Measurements from ENCODE around the gene GDPD4.
"Not testable (repeated sequence)": the region's sequence is repeated elsewhere in the genome, so short reads cannot be mapped to it uniquely, and the experiment has no call there.

Gene GDPD4

DNA sequence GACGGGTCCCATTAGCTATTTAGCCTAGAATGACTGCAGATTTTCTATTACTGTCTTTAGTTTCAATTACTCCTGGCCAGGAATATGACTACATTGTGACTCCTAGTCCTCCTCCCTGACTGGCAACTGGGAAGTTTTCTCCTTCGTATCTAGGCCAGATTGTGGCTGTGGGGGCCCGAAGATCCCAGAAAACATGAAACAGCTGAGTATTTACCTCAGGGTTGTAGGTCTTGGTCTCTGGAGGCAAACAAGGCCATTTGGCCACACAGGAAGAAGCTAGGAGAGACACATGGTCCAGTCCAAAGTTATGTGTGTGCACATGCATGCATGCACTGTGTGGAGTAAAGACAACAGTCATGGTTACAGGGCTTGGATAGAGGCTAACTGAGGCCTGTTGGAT lies 10.2 kb upstream of the GDPD4 start:
- no peaks in the 10 kb centered on the region for H3K9me3 ChIP-seq (ENCODE audit: control insufficient read depth, insufficient read depth, low read length)
- H3K4me1 ChIP-seq (ENCODE audit: insufficient read depth, low read length), result no peaks in the 10 kb centered on the region
- H3K36me3 ChIP-seq (ENCODE audit: insufficient read depth, low read length), result no peaks in the 10 kb centered on the region
- no peak overlapping the region for H3K9ac ChIP-seq (ENCODE audit: low read depth, low read length)

DNA sequence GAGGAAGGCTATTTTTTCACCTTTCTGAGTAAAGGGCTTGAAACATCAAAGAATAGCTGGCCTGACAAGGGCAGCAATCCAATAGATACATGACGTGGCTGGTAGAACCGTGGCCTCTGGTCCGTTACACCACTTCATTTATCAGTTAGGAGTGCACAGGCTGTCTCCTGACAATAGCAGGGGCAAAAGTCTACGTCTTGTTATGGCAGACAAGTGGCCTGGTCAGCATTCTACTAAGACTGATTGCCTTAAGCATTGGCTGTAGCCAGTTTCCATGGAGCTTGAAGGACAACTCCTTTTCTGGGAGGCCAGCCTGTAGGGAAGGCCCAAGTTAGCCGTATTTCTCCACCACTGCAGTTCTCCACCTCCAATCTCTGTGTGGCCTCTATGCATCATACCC lies 9.2 kb upstream of the GDPD4 start:
- no peaks in the 10 kb centered on the region for H3K9me3 ChIP-seq (ENCODE audit: control insufficient read depth, insufficient read depth, low read length)
- H3K4me1 ChIP-seq (ENCODE audit: insufficient read depth, low read length), result no peaks in the 10 kb centered on the region
- no peaks in the 10 kb centered on the region for H3K36me3 ChIP-seq (ENCODE audit: insufficient read depth, low read length)
- H3K9ac ChIP-seq (ENCODE audit: low read depth, low read length), result no peak overlapping the region

DNA sequence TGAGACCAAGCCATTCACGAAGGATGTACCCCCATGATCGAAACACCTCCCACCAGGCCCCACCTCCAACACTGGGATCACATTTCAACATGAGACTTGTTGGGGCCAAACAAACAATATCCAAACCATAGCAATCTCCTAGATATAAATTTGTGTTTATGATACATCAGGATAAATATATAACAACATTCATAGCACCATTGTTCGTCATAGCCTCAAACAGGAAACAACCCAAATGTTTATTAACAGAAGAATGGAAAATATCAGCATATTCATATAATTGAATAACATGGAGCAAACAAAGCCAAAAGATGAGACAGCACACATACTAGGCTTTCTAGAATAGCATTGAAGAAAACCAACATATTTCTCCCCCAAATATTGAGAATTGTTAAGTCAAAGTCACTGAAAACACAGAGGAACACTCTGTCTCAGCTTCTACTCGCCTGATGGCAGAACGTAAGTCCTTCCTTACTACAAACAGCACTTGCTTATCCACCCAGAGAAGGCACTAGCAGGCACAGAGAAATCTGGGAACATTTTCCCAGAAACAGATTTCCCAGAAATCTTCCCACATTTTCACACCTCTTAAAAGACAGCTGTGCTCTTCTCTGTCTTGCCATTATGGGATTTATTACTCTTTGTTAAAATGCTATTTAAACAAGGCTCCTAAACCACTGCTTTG lies 8.1 kb upstream of the GDPD4 start:
- H3K36me3 ChIP-seq (ENCODE audit: insufficient read depth, low read length), result no peaks in the 10 kb centered on the region

GRCh38 chr11:77308838-77309237 lies 7.4 kb upstream of the GDPD4 start:
- H3K4me1 ChIP-seq (ENCODE audit: insufficient read depth, low read length), result no peaks in the 10 kb centered on the region
- H3K9me3 ChIP-seq (ENCODE audit: control insufficient read depth, insufficient read depth, low read length), result no peaks in the 10 kb centered on the region
- H3K36me3 ChIP-seq (ENCODE audit: insufficient read depth, low read length), result no peaks in the 10 kb centered on the region
- H3K9ac ChIP-seq (ENCODE audit: low read depth, low read length), result no peak overlapping the region

More for the DNA sequence above, 8.1 kb upstream of the GDPD4 start:
- Histone ChIP-seq H3K9ac (ENCODE audit: low read depth, low read length) (no peak overlapping the region), H3K4me1 (ENCODE audit: insufficient read depth, low read length) (no peaks in the 10 kb centered on the region), H3K9me3 (ENCODE audit: control insufficient read depth, insufficient read depth, low read length) (no peaks in the 10 kb centered on the region)

DNA sequence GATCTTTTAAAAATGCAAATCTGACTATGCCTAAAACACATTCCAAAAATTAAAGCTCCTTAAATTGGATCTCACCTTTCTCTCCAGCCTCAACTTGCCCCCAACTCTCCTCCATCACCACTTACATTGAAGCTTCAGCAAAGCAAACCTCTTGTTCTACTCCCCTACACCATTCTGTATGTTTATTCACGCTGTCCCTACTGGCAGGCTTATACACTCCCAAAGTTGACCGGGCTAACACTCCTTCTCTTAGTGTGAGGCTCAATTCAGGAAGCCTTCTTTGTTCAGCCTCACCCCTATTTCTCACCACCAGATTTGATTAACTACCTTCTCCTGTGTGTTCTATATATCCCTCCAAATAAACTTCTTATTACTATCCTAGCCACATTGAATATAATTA lies 1.8 kb upstream of the GDPD4 start:
- no peak overlapping the region for H3K9ac ChIP-seq (ENCODE audit: low read depth, low read length)
- H3K36me3 ChIP-seq (ENCODE audit: insufficient read depth, low read length), result no peaks in the 10 kb centered on the region

DNA sequence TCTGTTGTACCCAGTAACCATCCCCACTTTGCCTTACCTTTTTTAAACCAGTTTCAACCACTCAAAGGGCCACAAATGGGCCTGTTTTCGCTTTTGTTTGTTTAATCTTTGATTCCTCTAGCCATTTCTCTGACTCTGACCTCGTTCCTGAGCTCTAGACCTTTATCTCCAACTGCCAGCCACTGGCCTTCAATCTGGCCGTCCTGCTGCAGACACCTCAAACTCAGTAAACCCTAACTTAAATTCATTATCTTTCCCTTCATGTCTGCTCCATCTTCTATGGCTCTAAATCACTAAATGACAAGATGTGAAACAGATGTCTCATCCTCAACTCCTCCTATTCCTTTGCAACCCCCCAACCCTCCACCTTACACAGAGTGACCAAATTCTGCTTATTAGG lies 1.3 kb upstream of the GDPD4 start:
- H3K9ac ChIP-seq (ENCODE audit: low read depth, low read length), result no peak overlapping the region
- H3K36me3 ChIP-seq (ENCODE audit: insufficient read depth, low read length), result no peaks in the 10 kb centered on the region
- H3K9me3 ChIP-seq (ENCODE audit: control insufficient read depth, insufficient read depth, low read length), result no peaks in the 10 kb centered on the region
- no peaks in the 10 kb centered on the region for H3K4me1 ChIP-seq (ENCODE audit: insufficient read depth, low read length)

More for the DNA sequence above, 1.8 kb upstream of the GDPD4 start:
- H3K9me3 ChIP-seq (ENCODE audit: control insufficient read depth, insufficient read depth, low read length), result no peaks in the 10 kb centered on the region
- no peaks in the 10 kb centered on the region for H3K4me1 ChIP-seq (ENCODE audit: insufficient read depth, low read length)

DNA sequence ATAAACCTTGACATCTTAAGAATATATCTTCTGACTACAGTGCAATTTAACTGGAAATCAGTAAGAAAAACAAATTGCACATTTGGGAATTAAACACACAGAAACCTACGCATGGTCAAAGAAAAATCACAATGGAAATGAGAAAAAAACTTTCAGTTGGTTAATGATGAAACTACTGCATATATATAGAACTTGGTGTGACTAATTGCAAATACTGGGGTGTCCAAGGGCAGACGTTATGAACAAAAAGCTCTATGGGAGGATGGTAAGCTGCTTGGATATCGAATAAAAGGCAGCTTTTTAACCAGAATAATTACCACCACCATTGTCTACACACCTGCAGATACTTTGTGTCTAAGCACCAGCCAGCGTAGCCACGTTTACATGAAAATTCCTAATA lies 791 bp downstream of the GDPD4 start:
- H3K36me3 ChIP-seq (ENCODE audit: insufficient read depth, low read length), result no peaks in the 10 kb centered on the region
- no peaks in the 10 kb centered on the region for H3K4me1 ChIP-seq (ENCODE audit: insufficient read depth, low read length)
- no peak overlapping the region for H3K9ac ChIP-seq (ENCODE audit: low read depth, low read length)
- no peaks in the 10 kb centered on the region for H3K9me3 ChIP-seq (ENCODE audit: control insufficient read depth, insufficient read depth, low read length)

- not testable (repeated sequence) for H3K9ac ChIP-seq (ENCODE audit: low read depth, low read length); H3K36me3 ChIP-seq (ENCODE audit: insufficient read depth, low read length); H3K4me1 ChIP-seq (ENCODE audit: insufficient read depth, low read length); H3K9me3 ChIP-seq (ENCODE audit: control insufficient read depth, insufficient read depth, low read length)
Observed at GRCh38 chr11:77300028-77300427, 1.5 kb downstream of the GDPD4 start.

- H3K9me3 ChIP-seq (ENCODE audit: control insufficient read depth, insufficient read depth, low read length), result no peaks in the 10 kb centered on the region
- no peak overlapping the region for H3K9ac ChIP-seq (ENCODE audit: low read depth, low read length)
- no peaks in the 10 kb centered on the region for H3K36me3 ChIP-seq (ENCODE audit: insufficient read depth, low read length)
- no peaks in the 10 kb centered on the region for H3K4me1 ChIP-seq (ENCODE audit: insufficient read depth, low read length)
Observed at GRCh38 chr11:77299528-77299993, 1.9 kb downstream of the GDPD4 start.

DNA sequence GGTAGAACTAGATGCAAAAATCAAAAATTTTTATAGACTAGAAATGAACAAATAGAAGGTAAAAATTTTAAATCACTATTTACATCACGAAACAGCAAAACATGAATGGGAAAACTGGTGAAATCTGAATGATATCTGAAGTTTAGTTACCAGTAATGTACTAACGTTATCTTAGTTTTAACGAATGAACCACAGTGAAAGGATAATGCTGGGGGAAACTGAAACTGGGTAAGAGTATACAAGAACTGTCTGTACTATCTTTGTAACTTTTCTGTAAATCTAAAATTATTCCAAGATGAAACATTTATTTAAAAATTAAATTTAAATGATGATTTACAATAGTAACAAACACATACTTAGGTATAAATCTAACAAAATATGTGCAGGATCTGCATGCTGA lies 7.4 kb downstream of the GDPD4 start:
- Histone ChIP-seq H3K36me3 (ENCODE audit: insufficient read depth, low read length) (no peaks in the 10 kb centered on the region), H3K9me3 (ENCODE audit: control insufficient read depth, insufficient read depth, low read length) (no peaks in the 10 kb centered on the region), H3K9ac (ENCODE audit: low read depth, low read length) (no peak overlapping the region), H3K4me1 (ENCODE audit: insufficient read depth, low read length) (no peaks in the 10 kb centered on the region)

DNA sequence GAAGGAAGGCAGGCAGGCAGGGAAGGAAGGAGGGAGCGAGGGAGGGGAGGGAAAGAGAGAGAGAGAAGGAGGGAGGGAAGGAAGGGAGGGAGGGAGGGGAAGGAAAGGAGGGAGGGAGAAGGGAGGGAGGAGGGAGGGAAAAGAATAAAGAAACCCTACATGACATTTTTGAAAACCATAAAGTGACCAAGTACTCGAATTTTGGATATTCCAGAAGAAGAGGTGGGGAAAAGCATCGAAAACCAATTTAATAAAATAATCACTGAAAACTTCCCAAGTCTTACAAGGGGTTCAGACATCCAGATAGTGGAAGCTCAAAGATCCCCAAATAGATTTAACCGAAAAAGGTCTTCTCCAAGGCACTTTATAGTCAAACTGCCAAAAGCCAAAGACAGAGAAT lies 11.7 kb downstream of the GDPD4 start:
- Histone ChIP-seq H3K9ac (ENCODE audit: low read depth, low read length) (no peak overlapping the region), H3K9me3 (ENCODE audit: control insufficient read depth, insufficient read depth, low read length) (no peaks in the 10 kb centered on the region), H3K4me1 (ENCODE audit: insufficient read depth, low read length) (no peaks in the 10 kb centered on the region), H3K36me3 (ENCODE audit: insufficient read depth, low read length) (no peaks in the 10 kb centered on the region)

DNA sequence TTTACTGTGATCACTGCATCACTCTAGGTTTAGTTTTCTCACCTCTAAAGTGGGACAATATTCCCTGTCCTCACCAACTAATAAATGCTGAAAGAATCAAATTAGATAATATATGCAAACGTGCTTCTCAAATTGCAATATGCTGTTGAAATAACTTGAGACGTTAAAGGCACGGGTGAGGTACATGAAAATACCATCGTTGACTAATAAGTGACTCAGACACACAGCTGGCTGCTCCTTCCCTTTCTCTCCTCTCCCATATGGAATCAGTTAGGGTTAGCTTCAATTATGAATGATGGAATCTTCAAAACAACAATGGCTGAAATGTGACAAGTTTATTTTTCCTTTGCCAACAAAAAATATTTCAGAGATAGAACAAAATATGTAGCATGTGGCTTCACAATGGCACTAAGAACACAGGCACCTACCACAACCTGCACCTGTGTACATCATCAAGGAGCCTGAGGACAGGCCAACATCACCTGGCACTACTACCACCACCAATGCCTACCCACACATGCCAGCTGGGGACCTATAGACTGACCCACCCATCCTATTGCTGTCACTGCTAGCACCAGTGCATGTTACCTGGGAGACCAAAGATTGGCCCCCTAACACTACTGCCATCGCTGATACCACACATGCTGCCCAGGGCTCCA lies 13.7 kb downstream of the GDPD4 start:
- Histone ChIP-seq H3K4me1 (ENCODE audit: insufficient read depth, low read length) (no peaks in the 10 kb centered on the region), H3K9ac (ENCODE audit: low read depth, low read length) (no peak overlapping the region), H3K36me3 (ENCODE audit: insufficient read depth, low read length) (no peaks in the 10 kb centered on the region), H3K9me3 (ENCODE audit: control insufficient read depth, insufficient read depth, low read length) (no peaks in the 10 kb centered on the region)

- H3K4me1 ChIP-seq (ENCODE audit: insufficient read depth, low read length), result no peaks in the 10 kb centered on the region
- H3K36me3 ChIP-seq (ENCODE audit: insufficient read depth, low read length), result no peaks in the 10 kb centered on the region
- no peak overlapping the region for H3K9ac ChIP-seq (ENCODE audit: low read depth, low read length)
- H3K9me3 ChIP-seq (ENCODE audit: control insufficient read depth, insufficient read depth, low read length), result no peaks in the 10 kb centered on the region
Observed at GRCh38 chr11:77287136-77287535, 14.3 kb downstream of the GDPD4 start.

DNA sequence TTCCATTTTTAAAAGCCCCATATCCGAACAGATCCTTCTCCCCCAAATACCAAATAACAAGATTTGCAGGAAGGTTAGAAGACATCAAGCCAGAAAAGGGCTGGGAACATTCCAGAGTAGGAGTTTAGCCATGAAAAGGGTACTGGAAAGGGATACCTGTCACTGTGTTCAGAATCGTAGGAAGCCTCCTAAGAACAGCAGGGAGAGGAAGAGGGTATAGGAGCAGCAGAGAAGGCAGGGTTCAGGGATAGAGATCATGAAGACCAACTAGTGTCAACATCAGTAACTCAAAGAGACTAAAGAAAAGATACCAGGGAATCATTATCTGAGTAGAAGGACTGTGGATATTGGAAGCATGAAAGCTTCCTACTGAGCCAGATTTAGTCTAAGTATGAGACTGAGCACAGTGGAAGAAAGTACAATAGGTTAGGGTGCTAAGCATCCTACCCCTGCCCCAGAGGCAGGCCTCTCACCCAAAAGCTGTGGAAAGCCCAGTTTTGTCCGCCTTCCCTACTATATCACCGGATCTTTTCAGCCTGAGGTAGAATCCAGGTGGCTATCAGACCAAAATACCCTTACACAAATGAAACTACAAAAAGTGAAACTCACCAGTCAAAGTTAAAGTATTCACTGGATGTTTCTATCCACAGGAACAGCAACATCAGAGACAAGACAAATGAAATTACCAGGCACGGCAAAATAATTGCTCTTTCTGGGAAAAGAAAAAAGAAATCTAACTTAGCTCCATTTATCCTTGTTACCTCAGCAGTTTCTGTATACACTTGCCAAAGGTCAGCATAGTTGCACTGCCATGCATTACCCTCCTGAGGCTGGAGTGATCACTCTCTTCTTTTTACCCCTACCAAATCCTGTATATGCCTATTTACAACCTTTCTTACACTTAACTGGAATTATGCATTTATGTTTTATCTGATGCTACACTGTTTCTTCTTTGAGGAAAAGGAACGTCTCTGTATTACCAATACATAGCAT lies 16.7 kb downstream of the GDPD4 start:
- no peaks in the 10 kb centered on the region for H3K36me3 ChIP-seq (ENCODE audit: insufficient read depth, low read length)
- no peak overlapping the region for H3K9ac ChIP-seq (ENCODE audit: low read depth, low read length)
- H3K4me1 ChIP-seq (ENCODE audit: insufficient read depth, low read length), result no peaks in the 10 kb centered on the region
- H3K9me3 ChIP-seq (ENCODE audit: control insufficient read depth, insufficient read depth, low read length), result no peaks in the 10 kb centered on the region; the same call in 1 of the 2 replicates
